Activated T-cell treated with anti-CD3 and anti-CD28 coated beads, Interleukin-2, amount 50 U/mL, for 72 hours (primary cell): Measurements from ENCODE around the gene CELA3B. TPM values are rescaled to one million over a fixed set of nuclear protein-coding genes. Genes with fewer than 3 reads are reported as not detected.
A peak's percentile ranks its signal among the peaks of the same experiment; 100 is the strongest.
"Not testable (repeated sequence)": the region's sequence is repeated elsewhere in the genome, so short reads cannot be mapped to it uniquely, and the experiment has no call there.

Experiments used
- ATAC-seq, 2 donors: fragments of 150-1000 bp; cut with Tn5 transposase; replicated peaks in 1 of 2; 2 replicates each; pipeline ENCODE4 v1.10.0; 2021; ENCODE audit warnings: moderate library complexity in 2 of 2, mild to moderate bottlenecking in 1 of 2
- DNase-seq, 2 donors: peaks; one replicate each; pipeline ENCODE4 v3.0.0; 2021 to 2022; ENCODE audit warnings: mixed read lengths in 1 of 2
- H3K27ac Mint-ChIP-seq: one replicate; pipeline ENCODE4 v1.8.0; 2022; ENCODE audit warnings: mild to moderate bottlenecking, moderate library complexity, mixed read lengths
- H3K27me3 Mint-ChIP-seq: one replicate; pipeline ENCODE4 v1.8.0; 2022; ENCODE audit warnings: low read depth, mixed read lengths
- H3K36me3 Mint-ChIP-seq, 2 donors: one replicate each; pipeline ENCODE4 v1.8.0; 2022; ENCODE audit warnings: mixed read lengths in 2 of 2, mild to moderate bottlenecking in 1 of 2; ENCODE audit not compliant: insufficient read depth in 2 of 2
- H3K4me1 Mint-ChIP-seq: one replicate; pipeline ENCODE4 v1.8.0; 2022; ENCODE audit warnings: low read depth, mixed read lengths
- H3K4me3 Mint-ChIP-seq, 2 donors: one replicate each; pipeline ENCODE4 v1.8.0; 2022; ENCODE audit warnings: mild to moderate bottlenecking in 2 of 2, mixed read lengths in 2 of 2, moderate library complexity in 2 of 2
- H3K9me3 Mint-ChIP-seq, 2 donors: one replicate each; pipeline ENCODE4 v1.8.0; 2022; ENCODE audit warnings: mixed read lengths in 2 of 2
- total RNA-seq, 2 donors: library from RNA; stranded (reverse); gene quantifications; one replicate each; pipeline ENCODE4 v1.2.3, GENCODE V29; 2022

Gene CELA3B
- total RNA-seq: not detected

- H3K27ac Mint-ChIP-seq, DNase-seq, ATAC-seq, H3K4me1 Mint-ChIP-seq, H3K4me3 Mint-ChIP-seq, H3K36me3 Mint-ChIP-seq, H3K9me3 Mint-ChIP-seq, H3K27me3 Mint-ChIP-seq: not testable (repeated sequence)
Observed at GRCh38 chr1:21976703-21977239, at the start of gene CELA3B. Gene CELA3B (plus strand): TSS chr1:21977022. CDS start chr1:21977040, 18 bp downstream.

GRCh38 chr1:21927533-21928237, 49.1 kb upstream of the CELA3B start:
- Mint-ChIP-seq H3K4me1 (no peaks in the 10 kb centered on the region), H3K27ac (no peak overlapping the region), H3K9me3 (no peaks in the 10 kb centered on the region), H3K36me3 (no peaks in the 10 kb centered on the region), H3K27me3 (peaks cover 4% of the 10 kb centered on the region), H3K4me3 (no peak overlapping the region)
- DNase-seq (no peak), ATAC-seq (no peak)

- no peaks in the 10 kb centered on the region for H3K9me3 Mint-ChIP-seq
- H3K4me1 Mint-ChIP-seq: peaks cover 7% of the 10 kb centered on the region
- no peak overlapping the region for H3K27ac Mint-ChIP-seq
- H3K27me3 Mint-ChIP-seq: peaks cover 4% of the 10 kb centered on the region
- H3K4me3 Mint-ChIP-seq: no peak overlapping the region
- H3K36me3 Mint-ChIP-seq: no peaks in the 10 kb centered on the region
- DNase-seq (no peak), ATAC-seq (no peak)
Observed at GRCh38 chr1:21930080-21930571, 46.7 kb upstream of the CELA3B start.

- DNase-seq (no peak), ATAC-seq (no peak)
- no peak overlapping the region for H3K27ac Mint-ChIP-seq
- H3K27me3 Mint-ChIP-seq: peaks cover 4% of the 10 kb centered on the region
- no peak overlapping the region for H3K4me3 Mint-ChIP-seq
- H3K36me3 Mint-ChIP-seq: no peaks in the 10 kb centered on the region
- H3K4me1 Mint-ChIP-seq: peaks cover 7% of the 10 kb centered on the region
- H3K9me3 Mint-ChIP-seq: no peaks in the 10 kb centered on the region
Observed at GRCh38 chr1:21930629-21931170, 46.1 kb upstream of the CELA3B start.

GRCh38 chr1:21931171-21932093, 45.4 kb upstream of the CELA3B start:
- H3K36me3 Mint-ChIP-seq: no peaks in the 10 kb centered on the region
- no peak for DNase-seq
- no peak overlapping the region for H3K27ac Mint-ChIP-seq
- peaks cover 7% of the 10 kb centered on the region for H3K4me1 Mint-ChIP-seq
- no peaks in the 10 kb centered on the region for H3K9me3 Mint-ChIP-seq
- peaks cover 4% of the 10 kb centered on the region for H3K27me3 Mint-ChIP-seq
- H3K4me3 Mint-ChIP-seq: no peak overlapping the region
- ATAC-seq: no peak

GRCh38 chr1:21932127-21932526, 44.7 kb upstream of the CELA3B start:
- Mint-ChIP-seq H3K27ac (no peak overlapping the region), H3K27me3 (peaks cover 4% of the 10 kb centered on the region), H3K36me3 (no peaks in the 10 kb centered on the region), H3K4me3 (no peak overlapping the region), H3K4me1 (peaks cover 7% of the 10 kb centered on the region), H3K9me3 (no peaks in the 10 kb centered on the region)
- ATAC-seq (no peak), DNase-seq (no peak)

GRCh38 chr1:21933397-21934248, 43.2 kb upstream of the CELA3B start:
- H3K27ac Mint-ChIP-seq: no peak overlapping the region
- H3K27me3 Mint-ChIP-seq: peaks cover 4% of the 10 kb centered on the region
- peak overlapping the region in 1 of 2 donors; percentile 26 for H3K4me3 Mint-ChIP-seq
- DNase-seq (no peak), ATAC-seq (no peak)
- no peaks in the 10 kb centered on the region for H3K9me3 Mint-ChIP-seq
- H3K36me3 Mint-ChIP-seq: no peaks in the 10 kb centered on the region
- peaks cover 13% of the 10 kb centered on the region for H3K4me1 Mint-ChIP-seq

- Mint-ChIP-seq H3K4me1 (peaks cover 13% of the 10 kb centered on the region), H3K27me3 (no peaks in the 10 kb centered on the region), H3K27ac (no peak overlapping the region), H3K9me3 (no peaks in the 10 kb centered on the region), H3K36me3 (no peaks in the 10 kb centered on the region), H3K4me3 (peak overlapping the region in 1 of 2 donors; percentile 15)
- DNase-seq (no peak), ATAC-seq (no peak)
Observed at GRCh38 chr1:21935393-21935804, 41.4 kb upstream of the CELA3B start.

GRCh38 chr1:21935891-21936365, 40.9 kb upstream of the CELA3B start:
- Mint-ChIP-seq H3K36me3 (no peaks in the 10 kb centered on the region), H3K27ac (no peak overlapping the region), H3K4me1 (peaks cover 13% of the 10 kb centered on the region), H3K9me3 (no peaks in the 10 kb centered on the region), H3K27me3 (no peaks in the 10 kb centered on the region), H3K4me3 (peak overlapping the region in 1 of 2 donors; percentile 15)
- DNase-seq (peak in 1 of 2 donors; percentile 9), ATAC-seq (no peak)

- ATAC-seq (peak; percentile 29 to 45), DNase-seq (peak in 1 of 2 donors; percentile 10)
- Mint-ChIP-seq H3K9me3 (no peaks in the 10 kb centered on the region), H3K36me3 (no peaks in the 10 kb centered on the region), H3K4me3 (peak overlapping the region; percentile 50 to 60), H3K4me1 (peaks cover 13% of the 10 kb centered on the region), H3K27ac (no peak overlapping the region), H3K27me3 (no peaks in the 10 kb centered on the region)
Observed at GRCh38 chr1:21936366-21937031, 40.3 kb upstream of the CELA3B start.

- Mint-ChIP-seq H3K27ac (no peak within 1 kb of the TSS), H3K36me3 (no peaks in the 10 kb centered on the region), H3K4me3 (peak within 1 kb of the TSS; percentile 78 to 85), H3K9me3 (no peaks in the 10 kb centered on the region), H3K27me3 (no peaks in the 10 kb centered on the region), H3K4me1 (peaks cover 13% of the 10 kb centered on the region)
- DNase-seq (no peak), ATAC-seq (peak; percentile 76 to 77)
Observed at GRCh38 chr1:21937034-21937371, 39.8 kb upstream of the CELA3B start, which contains the start of gene HSPG2. Gene HSPG2 (minus strand): TSS chr1:21937310. CDS start chr1:21937217, 93 bp downstream.
